K562 (cell line): Measurements from ENCODE around the gene MN1. TPM values are rescaled to one million over a fixed set of nuclear protein-coding genes. Genes with fewer than 3 reads are reported as not detected.

ENCODE experiments used
- CBFA2T3 ChIP-seq: fragments of 450-650 bp; IDR thresholded peaks from 2 replicates; pipeline ENCODE4 v1.6.1; 2017
- CHD4 ChIP-seq: fragments of 200-600 bp; sonication (generic); IDR thresholded peaks from 3 replicates; pipeline ENCODE4 v1.6.1; 2012; ENCODE audit warnings: low read depth, mild to moderate bottlenecking, mixed read lengths, low read length, inconsistent platforms; ENCODE audit not compliant: insufficient read depth, insufficient replicate concordance, poor library complexity, severe bottlenecking
- E2F3 ChIP-seq: fragments of 250-450 bp; sonication (Bioruptor Pico); IDR thresholded peaks from 2 replicates; pipeline ENCODE4 v1.4.0; 2020; ENCODE audit warnings: mild to moderate bottlenecking
- EZH2 ChIP-seq: IDR thresholded peaks from 2 replicates; pipeline ENCODE4 v1.6.1; 2012; ENCODE audit warnings: low read depth, mild to moderate bottlenecking, inconsistent platforms, low read length, borderline replicate concordance
- HEY1 ChIP-seq: fragments of 250-450 bp; sonication (Bioruptor Pico); IDR thresholded peaks from 2 replicates; pipeline ENCODE4 v1.5.0; 2020; ENCODE audit warnings: mild to moderate bottlenecking, moderate library complexity, borderline replicate concordance
- KAT7 ChIP-seq: sonication (generic); formaldehyde crosslinking; IDR thresholded peaks from 2 replicates; pipeline ENCODE4 v1.8.0; 2022; ENCODE audit warnings: missing genetic modification reagents, mild to moderate bottlenecking, borderline replicate concordance
- KLF16 ChIP-seq: IDR thresholded peaks from 2 replicates; pipeline ENCODE4 v1.6.1; 2016; ENCODE audit warnings: antibody characterized with exemption
- MTA2 ChIP-seq: fragments of 450-650 bp; IDR thresholded peaks from 2 replicates; pipeline ENCODE4 v1.6.1; 2016; ENCODE audit warnings: low read depth
- MXI1 ChIP-seq: IDR thresholded peaks from 2 replicates; pipeline ENCODE4 v1.6.1; 2011; ENCODE audit warnings: low read depth, mild to moderate bottlenecking, improper control_type of control experiment, low read length
- POLR2A ChIP-seq: fragments of 450-650 bp; conservative IDR thresholded peaks from 2 replicates; pipeline ENCODE4 v1.6.1; 2016
- RBM15 ChIP-seq: fragments of 200-400 bp; formaldehyde crosslinking; IDR thresholded peaks from 2 replicates; pipeline ENCODE4 v1.6.1; 2018; ENCODE audit warnings: mild to moderate bottlenecking, low read length, moderate library complexity; ENCODE audit not compliant: insufficient read depth
- RBM39 ChIP-seq: fragments of 200-400 bp; formaldehyde crosslinking; optimal IDR thresholded peaks from 2 replicates; pipeline ENCODE3; 2018; ENCODE audit warnings: low read depth, low read length
- RFX1 ChIP-seq: fragments of 450-650 bp; IDR thresholded peaks from 2 replicates; pipeline ENCODE4 v1.6.1; 2016; ENCODE audit warnings: mild to moderate bottlenecking, moderate library complexity
- TCF3 ChIP-seq: sonication (generic); formaldehyde crosslinking; IDR thresholded peaks from 2 replicates; pipeline ENCODE4 v1.4.0; 2020; ENCODE audit warnings: mild to moderate bottlenecking, missing genetic modification reagents
- TEAD2 ChIP-seq: fragments of 450-650 bp; IDR thresholded peaks from 2 replicates; pipeline ENCODE4 v1.6.1; 2016; ENCODE audit warnings: missing genetic modification characterization, control low read depth, missing compliant biosample characterization
- ZC3H8 ChIP-seq: fragments of 450-650 bp; IDR thresholded peaks from 2 replicates; pipeline ENCODE4 v1.6.1; 2017
- ZNF143 ChIP-seq: sonication (generic); formaldehyde crosslinking; IDR thresholded peaks from 2 replicates; pipeline ENCODE4 v1.9.0; 2022; ENCODE audit warnings: mild to moderate bottlenecking, missing genetic modification reagents
- ZNF184 ChIP-seq: sonication (generic); formaldehyde crosslinking; IDR thresholded peaks from 2 replicates; pipeline ENCODE4 v1.5.0; 2020; ENCODE audit warnings: missing genetic modification reagents
- ZNF551 ChIP-seq: fragments of 250-450 bp; sonication (Bioruptor Pico); IDR thresholded peaks from 2 replicates; pipeline ENCODE4 v1.5.0; 2021; ENCODE audit warnings: mild to moderate bottlenecking, moderate library complexity
- polyA plus RNA-seq, 8 experiments: library from polyadenylated mRNA; depleted of rRNA in 4 of 8; stranded (reverse) in 5 of 8; unstranded in 3 of 8; fragments of >200 nt; fragmentation: Nextera tagmentation in 2 of 8; fragmentation: Illumina TruSeq in 1 of 8; extraction: Ambion mirVana in 2 of 8; extraction: Trizol in 1 of 8; gene quantifications; 2 replicates each; pipeline versions ENCODE4 v1.2.1 to v1.2.3, GENCODE V29; 2011 to 2014; ENCODE audit warnings: inconsistent platforms in 1 of 8, missing spikeins in 1 of 8
- total RNA-seq, 7 experiments: library from RNA; depleted of rRNA in 6 of 7; stranded (reverse); fragments of >200 nt in 6 of 7; fragmentation: Illumina TruSeq in 2 of 7; extraction: Trizol in 2 of 7; gene quantifications; 2 replicates each; pipeline versions ENCODE4 v1.2.1 to v1.2.3, GENCODE V29; 2011 to 2021; ENCODE audit warnings: low replicate concordance in 1 of 7
- TF ChIP-seq, protein P1 (sequence below): fragments of 450-650 bp; IDR thresholded peaks from 2 replicates; pipeline ENCODE4 v1.6.1; 2016; ENCODE audit warnings: mild to moderate bottlenecking
- TF ChIP-seq, protein P2 (sequence below), 2 experiments: fragments of 450-650 bp in 1 of 2; sonication (generic) in 1 of 2; formaldehyde crosslinking in 1 of 2; IDR thresholded peaks; 2 replicates each; pipeline versions ENCODE4 v1.7.1 to v1.9.0; 2016 to 2022; ENCODE audit warnings: inconsistent platforms in 1 of 2, mild to moderate bottlenecking in 1 of 2, missing genetic modification reagents in 1 of 2

MN1 gene
- total and polyA plus RNA-seq, 9 of the 15 experiments (the other 6 are each of a cell fraction or from before 2014, with no cell fraction given): under 0.01 to 0.05 (median 0.03) TPM; not detected in 5

DNA sequence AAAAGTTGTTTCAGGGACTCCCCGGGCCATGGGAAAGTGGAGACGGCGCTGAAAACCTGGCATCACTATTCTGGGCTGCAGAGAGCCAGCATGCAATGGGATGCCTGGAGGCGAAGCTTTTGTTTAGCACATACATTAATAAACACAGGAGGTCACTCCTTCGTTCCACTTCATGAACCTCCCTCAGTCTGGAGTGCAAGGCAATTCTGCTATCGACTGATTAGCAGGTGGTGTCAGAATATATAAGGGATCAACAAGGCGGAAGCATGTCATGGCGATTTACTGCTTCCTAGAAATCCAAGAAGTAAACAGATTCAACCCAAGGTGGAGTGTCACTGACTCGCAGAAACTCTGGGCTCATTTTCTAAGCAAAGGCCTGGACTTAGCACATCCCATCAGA is 45.4 kb upstream of the MN1 start (continued):
- TF ChIP-seq KLF16: peak; percentile 7; the same call in 1 of the 2 replicates
- TF ChIP-seq TEAD2 (tag): no peak
- TF ChIP-seq RBM39: no peak
- peak; percentile 90 for TF ChIP-seq TCF3 (CRISPR knock-in tag)
- TF ChIP-seq ZNF551 (CRISPR knock-in tag): no peak
- no peak for TF ChIP-seq ZC3H8
- TF ChIP-seq RBM15: no peak
- TF ChIP-seq HEY1 (CRISPR knock-in tag): no peak
- TF ChIP-seq, protein P1, sequence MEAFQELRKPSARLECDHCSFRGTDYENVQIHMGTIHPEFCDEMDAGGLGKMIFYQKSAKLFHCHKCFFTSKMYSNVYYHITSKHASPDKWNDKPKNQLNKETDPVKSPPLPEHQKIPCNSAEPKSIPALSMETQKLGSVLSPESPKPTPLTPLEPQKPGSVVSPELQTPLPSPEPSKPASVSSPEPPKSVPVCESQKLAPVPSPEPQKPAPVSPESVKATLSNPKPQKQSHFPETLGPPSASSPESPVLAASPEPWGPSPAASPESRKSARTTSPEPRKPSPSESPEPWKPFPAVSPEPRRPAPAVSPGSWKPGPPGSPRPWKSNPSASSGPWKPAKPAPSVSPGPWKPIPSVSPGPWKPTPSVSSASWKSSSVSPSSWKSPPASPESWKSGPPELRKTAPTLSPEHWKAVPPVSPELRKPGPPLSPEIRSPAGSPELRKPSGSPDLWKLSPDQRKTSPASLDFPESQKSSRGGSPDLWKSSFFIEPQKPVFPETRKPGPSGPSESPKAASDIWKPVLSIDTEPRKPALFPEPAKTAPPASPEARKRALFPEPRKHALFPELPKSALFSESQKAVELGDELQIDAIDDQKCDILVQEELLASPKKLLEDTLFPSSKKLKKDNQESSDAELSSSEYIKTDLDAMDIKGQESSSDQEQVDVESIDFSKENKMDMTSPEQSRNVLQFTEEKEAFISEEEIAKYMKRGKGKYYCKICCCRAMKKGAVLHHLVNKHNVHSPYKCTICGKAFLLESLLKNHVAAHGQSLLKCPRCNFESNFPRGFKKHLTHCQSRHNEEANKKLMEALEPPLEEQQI: no peak
- TF ChIP-seq KAT7 (CRISPR knock-in tag): no peak
- no peak for TF ChIP-seq MXI1
- no peak for TF ChIP-seq EZH2
- TF ChIP-seq ZNF143: no peak
- TF ChIP-seq CBFA2T3: peak; percentile 89
- no peak for TF ChIP-seq POLR2A
- no peak for TF ChIP-seq CHD4
- TF ChIP-seq E2F3 (CRISPR knock-in tag): no peak
- no peak for TF ChIP-seq ZNF184
- TF ChIP-seq MTA2: peak; percentile 67; the same call in 1 of the 2 replicates
- TF ChIP-seq, protein P2, sequence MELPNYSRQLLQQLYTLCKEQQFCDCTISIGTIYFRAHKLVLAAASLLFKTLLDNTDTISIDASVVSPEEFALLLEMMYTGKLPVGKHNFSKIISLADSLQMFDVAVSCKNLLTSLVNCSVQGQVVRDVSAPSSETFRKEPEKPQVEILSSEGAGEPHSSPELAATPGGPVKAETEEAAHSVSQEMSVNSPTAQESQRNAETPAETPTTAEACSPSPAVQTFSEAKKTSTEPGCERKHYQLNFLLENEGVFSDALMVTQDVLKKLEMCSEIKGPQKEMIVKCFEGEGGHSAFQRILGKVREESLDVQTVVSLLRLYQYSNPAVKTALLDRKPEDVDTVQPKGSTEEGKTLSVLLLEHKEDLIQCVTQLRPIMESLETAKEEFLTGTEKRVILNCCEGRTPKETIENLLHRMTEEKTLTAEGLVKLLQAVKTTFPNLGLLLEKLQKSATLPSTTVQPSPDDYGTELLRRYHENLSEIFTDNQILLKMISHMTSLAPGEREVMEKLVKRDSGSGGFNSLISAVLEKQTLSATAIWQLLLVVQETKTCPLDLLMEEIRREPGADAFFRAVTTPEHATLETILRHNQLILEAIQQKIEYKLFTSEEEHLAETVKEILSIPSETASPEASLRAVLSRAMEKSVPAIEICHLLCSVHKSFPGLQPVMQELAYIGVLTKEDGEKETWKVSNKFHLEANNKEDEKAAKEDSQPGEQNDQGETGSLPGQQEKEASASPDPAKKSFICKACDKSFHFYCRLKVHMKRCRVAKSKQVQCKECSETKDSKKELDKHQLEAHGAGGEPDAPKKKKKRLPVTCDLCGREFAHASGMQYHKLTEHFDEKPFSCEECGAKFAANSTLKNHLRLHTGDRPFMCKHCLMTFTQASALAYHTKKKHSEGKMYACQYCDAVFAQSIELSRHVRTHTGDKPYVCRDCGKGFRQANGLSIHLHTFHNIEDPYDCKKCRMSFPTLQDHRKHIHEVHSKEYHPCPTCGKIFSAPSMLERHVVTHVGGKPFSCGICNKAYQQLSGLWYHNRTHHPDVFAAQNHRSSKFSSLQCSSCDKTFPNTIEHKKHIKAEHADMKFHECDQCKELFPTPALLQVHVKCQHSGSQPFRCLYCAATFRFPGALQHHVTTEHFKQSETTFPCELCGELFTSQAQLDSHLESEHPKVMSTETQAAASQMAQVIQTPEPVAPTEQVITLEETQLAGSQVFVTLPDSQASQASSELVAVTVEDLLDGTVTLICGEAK (IDR thresholded peaks at IDR 0.05): no peak
- TF ChIP-seq, protein P2 (CRISPR knock-in tag; IDR thresholded peaks at IDR 0.05): no peak
- TF ChIP-seq RFX1: no peak
